GM12865 (cell line): ENCODE data around the gene GPR37L1.
A peak's percentile ranks its signal among the peaks of the same experiment; 100 is the strongest.
"Not testable (repeated sequence)": the region's sequence is repeated elsewhere in the genome, so short reads cannot be mapped to it uniquely, and the experiment has no call there.

Experiments
- DNase-seq: peaks from one replicate; pipeline ENCODE4 v3.0.0; 2010; ENCODE audit warnings: low read depth
- H3K4me3 ChIP-seq: 2 replicates; pipeline ENCODE4 v1.5.1; 2011; ENCODE audit warnings: mild to moderate bottlenecking, low read depth, low read length, control low read depth
- CTCF ChIP-seq: IDR thresholded peaks from 2 replicates; pipeline ENCODE4 v1.5.1; 2011; ENCODE audit warnings: low read length, control low read depth, low read depth, inconsistent platforms; ENCODE audit not compliant: insufficient read depth; ENCODE audit errors: missing control alignments

The GPR37L1 gene

GRCh38 chr1:202107801-202108731 lies 14.7 kb upstream of the GPR37L1 start:
- no peak for TF ChIP-seq CTCF
- no peak overlapping the region for H3K4me3 ChIP-seq
- no peak for DNase-seq

DNA sequence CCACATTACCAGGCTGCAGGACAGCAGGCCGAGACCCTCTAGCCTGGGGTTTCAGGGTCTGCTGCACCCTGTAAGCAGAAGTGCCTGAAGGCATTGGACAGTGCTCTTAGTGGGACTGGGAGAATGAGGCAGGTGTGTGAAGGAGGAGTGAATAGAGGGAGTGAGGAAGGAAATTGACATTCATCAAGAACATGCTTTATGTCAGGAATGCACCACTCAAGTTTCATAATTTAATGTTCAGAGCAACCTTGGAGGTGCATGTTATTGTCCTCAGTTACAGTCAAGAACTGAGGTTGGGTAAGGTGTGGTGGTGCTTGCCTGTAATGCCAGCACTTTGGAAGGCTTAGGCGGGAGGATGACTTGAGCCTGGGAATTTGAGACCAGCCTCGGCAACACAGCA lies 11.7 kb upstream of the GPR37L1 start:
- no peak for TF ChIP-seq CTCF
- DNase-seq, result no peak

GRCh38 chr1:202111589-202111988 lies 11.1 kb upstream of the GPR37L1 start:
- DNase-seq, H3K4me3 ChIP-seq: not testable (repeated sequence)

More for the DNA sequence above, 11.7 kb upstream of the GPR37L1 start:
- H3K4me3 ChIP-seq, result no peak overlapping the region

- H3K4me3 ChIP-seq, result no peak overlapping the region
- DNase-seq, result no peak
- no peak for TF ChIP-seq CTCF
Measured at GRCh38 chr1:202112859-202113689, 9.6 kb upstream of the GPR37L1 start.

DNA sequence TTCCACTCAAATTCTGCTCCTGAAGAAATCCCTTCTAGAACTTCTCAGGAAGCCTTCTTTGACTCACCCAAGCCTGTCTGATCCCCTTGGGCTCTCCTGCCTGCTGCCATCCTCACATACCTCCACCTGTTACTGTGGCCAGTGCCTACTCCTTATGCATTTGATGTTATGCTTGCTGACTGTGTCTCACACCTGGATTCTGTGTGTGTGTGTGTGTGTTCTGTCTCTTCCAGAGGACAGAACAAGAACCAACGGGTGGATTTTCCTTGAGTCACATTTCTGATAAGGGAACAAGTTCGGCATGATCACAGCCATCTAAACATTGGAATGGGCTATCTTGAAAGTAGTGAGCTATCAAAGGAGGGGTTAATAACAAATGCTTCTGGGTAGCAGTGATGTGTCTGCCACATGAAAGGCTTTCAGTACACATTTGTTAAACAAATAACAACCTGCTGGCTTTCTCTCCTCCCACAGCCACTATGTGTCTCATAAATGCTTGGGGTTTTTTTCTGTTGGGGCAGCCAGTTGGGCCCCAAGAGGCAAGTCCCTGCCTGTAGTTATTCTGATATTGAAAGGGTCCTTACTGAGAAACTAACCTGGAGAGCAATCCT lies 8.9 kb upstream of the GPR37L1 start:
- DNase-seq, result peak; percentile 50
- no peak for TF ChIP-seq CTCF

DNA sequence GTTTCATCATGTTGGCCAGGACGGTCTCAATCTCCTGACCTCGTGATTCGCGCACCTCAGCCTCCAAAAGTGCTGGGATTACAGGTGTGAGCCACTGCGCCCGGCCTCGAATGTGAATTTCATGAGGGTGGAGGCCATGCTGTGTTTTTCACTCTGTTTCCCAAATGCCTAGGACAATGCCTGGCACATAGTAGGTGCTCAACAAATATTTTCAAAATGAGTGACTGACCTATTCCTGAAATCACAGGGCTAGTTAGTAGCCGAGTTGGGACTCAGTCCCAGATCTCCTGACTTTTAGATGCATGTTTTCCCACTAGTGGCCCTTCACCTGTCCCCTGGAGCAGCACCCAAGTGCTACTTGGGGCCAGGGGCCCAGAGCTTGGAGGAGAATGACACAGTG lies 6.4 kb upstream of the GPR37L1 start:
- no peak for DNase-seq
- no peak overlapping the region for H3K4me3 ChIP-seq
- no peak for TF ChIP-seq CTCF

More for the DNA sequence above, 8.9 kb upstream of the GPR37L1 start:
- no peak overlapping the region for H3K4me3 ChIP-seq

- TF ChIP-seq CTCF, result no peak
- DNase-seq, result no peak
- H3K4me3 ChIP-seq, result no peak overlapping the region
Measured at GRCh38 chr1:202117898-202118371, 4.8 kb upstream of the GPR37L1 start.
